GM18867 (cell line): ENCODE data around the gene TEDC1.

ENCODE experiments used
- ATAC-seq: cut with Tn5 transposase; IDR thresholded peaks from one replicate; pipeline ENCODE4 v1.9.1; 2021; ENCODE audit warnings: mild to moderate bottlenecking, moderate library complexity; ENCODE audit not compliant: unreplicated experiment

Gene TEDC1

GRCh38 chr14:105456736-105457617, 34.1 kb upstream of the TEDC1 start:
- ATAC-seq: no peak

- ATAC-seq: no peak
These were observed 33.0 kb upstream of the TEDC1 start for GRCh38 chr14:105458010-105458409.

GRCh38 chr14:105458571-105458970, 32.5 kb upstream of the TEDC1 start:
- no peak for ATAC-seq

GRCh38 chr14:105460116-105460515, 30.9 kb upstream of the TEDC1 start:
- no peak for ATAC-seq

- no peak for ATAC-seq
These were observed 30.4 kb upstream of the TEDC1 start for GRCh38 chr14:105460616-105461015.

- no peak for ATAC-seq
These were observed 29.1 kb upstream of the TEDC1 start for GRCh38 chr14:105461903-105462302.

GRCh38 chr14:105464501-105464900, 26.5 kb upstream of the TEDC1 start:
- ATAC-seq: no peak

- no peak for ATAC-seq
These were observed 25.6 kb upstream of the TEDC1 start for GRCh38 chr14:105465209-105466031.

GRCh38 chr14:105466531-105467248, 24.4 kb upstream of the TEDC1 start:
- ATAC-seq: no peak

GRCh38 chr14:105467249-105467941, 23.7 kb upstream of the TEDC1 start:
- no peak for ATAC-seq

GRCh38 chr14:105467942-105468471, 23.0 kb upstream of the TEDC1 start:
- ATAC-seq: no peak

GRCh38 chr14:105468621-105469241, 22.3 kb upstream of the TEDC1 start:
- ATAC-seq: no peak

- ATAC-seq: no peak
These were observed 21.3 kb upstream of the TEDC1 start for GRCh38 chr14:105469456-105470349.

- ATAC-seq: no peak
These were observed 20.4 kb upstream of the TEDC1 start for GRCh38 chr14:105470350-105471296.

GRCh38 chr14:105471297-105471821, 19.7 kb upstream of the TEDC1 start:
- no peak for ATAC-seq

- ATAC-seq: no peak
These were observed 19.1 kb upstream of the TEDC1 start for GRCh38 chr14:105471823-105472485.

GRCh38 chr14:105472486-105472991, 18.5 kb upstream of the TEDC1 start:
- ATAC-seq: no peak
